GM12891 (cell line): ENCODE data around the gene SCUBE1.

Experiments
- POLR2A ChIP-seq: IDR thresholded peaks from 2 replicates; pipeline ENCODE4 v1.6.1; 2011; ENCODE audit warnings: low read depth, low read length, control low read depth
- POU2F2 ChIP-seq: IDR thresholded peaks from 2 replicates; pipeline ENCODE4 v1.6.1; 2011; ENCODE audit warnings: low read depth, mild to moderate bottlenecking, control low read depth, low read length, moderate library complexity

DNA sequence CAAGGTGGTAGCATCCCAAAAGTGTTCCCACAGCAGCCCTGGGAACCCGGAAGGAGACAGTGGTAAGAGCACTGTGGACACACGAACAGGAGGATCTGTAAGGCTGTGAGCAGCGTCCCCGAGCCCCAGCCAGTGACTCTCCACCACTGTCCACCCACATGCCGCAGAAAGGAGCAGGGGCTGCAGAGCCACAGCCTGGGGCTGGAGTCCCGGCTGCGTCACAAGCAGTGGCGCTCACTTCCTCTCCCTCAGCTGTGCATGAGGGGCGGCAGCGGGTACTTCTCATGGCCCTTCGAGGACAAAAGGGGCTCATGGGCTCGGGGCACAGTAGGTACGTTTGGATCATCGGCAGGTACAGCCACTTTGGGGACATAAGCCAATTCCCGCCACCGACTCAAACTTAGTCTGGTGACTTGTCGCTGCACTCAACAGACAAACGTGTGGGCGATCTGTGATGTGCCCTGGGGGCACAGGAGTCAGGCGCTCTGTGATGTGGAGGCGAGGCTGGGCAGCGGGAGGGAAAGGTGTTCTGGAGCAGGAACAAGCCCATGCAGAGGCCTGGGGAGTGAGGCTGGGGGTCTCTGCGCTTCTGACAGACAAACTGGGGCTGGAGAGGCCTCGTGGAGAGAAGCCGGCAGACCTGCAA, 68.5 kb downstream of the SCUBE1 start:
- TF ChIP-seq POU2F2 (no peak), POLR2A (no peak)
